Activated B cell treated with CpG ODN at 0.5 μM for 24 hours (primary cell): ENCODE results near the gene SCAF11. TPM values are rescaled to one million over a fixed set of nuclear protein-coding genes. Genes with fewer than 3 reads are reported as not detected.
"Not testable (repeated sequence)": the region's sequence is repeated elsewhere in the genome, so short reads cannot be mapped to it uniquely, and the experiment has no call there.

ENCODE experiments used
- ATAC-seq: fragments of 200-7000 bp; cut with Tn5 transposase; one replicate; pipeline ENCODE4 v1.10.0; 2021; ENCODE audit warnings: low read depth, mild to moderate bottlenecking, moderate library complexity
- CTCF ChIA-PET: fragments of 350-600 bp; sonication (Branson Sonifier 250); formaldehyde crosslinking; loops from one replicate; lab custom pipeline; 2021; ENCODE audit warnings: antibody characterized with exemption; lab: Charles Lee
- POLR2A ChIA-PET: fragments of 350-600 bp; sonication (Branson Sonifier 250); formaldehyde crosslinking; loops from one replicate; lab custom pipeline; 2021; ENCODE audit warnings: antibody characterized with exemption; lab: Charles Lee
- DNase-seq: peaks from one replicate; pipeline ENCODE4 v3.0.0; 2022
- H3K27ac Mint-ChIP-seq: one replicate; pipeline ENCODE4 v1.8.0; 2020; ENCODE audit warnings: mixed read lengths
- H3K27me3 Mint-ChIP-seq: one replicate; pipeline ENCODE4 v1.8.0; 2021; ENCODE audit warnings: mixed read lengths
- H3K36me3 Mint-ChIP-seq: one replicate; pipeline ENCODE4 v1.8.0; 2021; ENCODE audit warnings: low read depth, mixed read lengths
- H3K4me1 Mint-ChIP-seq: one replicate; pipeline ENCODE4 v1.8.0; 2021; ENCODE audit warnings: mixed read lengths
- H3K4me3 Mint-ChIP-seq: one replicate; pipeline ENCODE4 v1.8.0; 2020; ENCODE audit warnings: mild to moderate bottlenecking, mixed read lengths
- H3K9me3 Mint-ChIP-seq: one replicate; pipeline ENCODE4 v1.8.0; 2020; ENCODE audit warnings: mixed read lengths
- CTCF ChIP-seq: fragments of 200-600 bp; IDR thresholded peaks from one replicate; pipeline ENCODE4 v1.8.0; 2022; ENCODE audit warnings: antibody characterized with exemption, mild to moderate bottlenecking
- intact Hi-C: fragments of 100-400 bp; cut with micrococcal nuclease; formaldehyde crosslinking; loops from one replicate; pipeline ENCODE4 v1.15.1; 2024
- total RNA-seq: library from RNA; stranded (reverse); gene quantifications from 2 replicates; pipeline ENCODE4 v1.2.3, GENCODE V29; 2022

The SCAF11 gene
- 180 and 198 TPM in 2 replicates for total RNA-seq

- peak; percentile 100 for DNase-seq
- ChIA-PET POLR2A (interaction anchor here (0.5 to 3.1 kb wide), 23 partner anchors 9 to 1715 kb away, joined by 3 to 43 read pairs (median 5); partner anchors contain the start of genes ARID2, RPAP3 and SLC38A1), CTCF (interaction anchor here (1.0 to 1.4 kb wide), 6 partner anchors 11 to 1031 kb away, joined by 3 to 5 read pairs (median 4); no protein-coding TSS in a partner anchor)
- no peaks in the 10 kb centered on the region for H3K27me3 Mint-ChIP-seq
- intact Hi-C loops: loop anchor here (1.0 to 10.0 kb wide), 19 partner anchors 18 to 1822 kb away; partner anchors contain the start of genes RPAP3, SLC38A1 and SLC38A2
- H3K27ac Mint-ChIP-seq: peak within 1 kb of the TSS; percentile 98
- peak within 1 kb of the TSS; percentile 96 for H3K4me3 Mint-ChIP-seq
- ATAC-seq: peak; percentile 83
- peaks cover 47% of the 10 kb centered on the region for H3K4me1 Mint-ChIP-seq
- H3K36me3 Mint-ChIP-seq: peaks cover 37% of the 10 kb centered on the region
- no peak for TF ChIP-seq CTCF
- H3K9me3 Mint-ChIP-seq: no peaks in the 10 kb centered on the region
Measured at GRCh38 chr12:45990468-45991283, at the start of gene SCAF11. SCAF11 (minus strand) TSS chr12:45990574; CDS start chr12:45964167, 26,407 bp downstream.

GRCh38 chr12:46037066-46037465 lies 46.7 kb upstream of the SCAF11 start:
- H3K36me3 Mint-ChIP-seq, CTCF ChIA-PET, H3K4me3 Mint-ChIP-seq, DNase-seq, H3K27ac Mint-ChIP-seq, intact Hi-C loops, H3K9me3 Mint-ChIP-seq, H3K4me1 Mint-ChIP-seq, ATAC-seq: not testable (repeated sequence)
- H3K27me3 Mint-ChIP-seq: peaks cover 18% of the 10 kb centered on the region
- POLR2A ChIA-PET: interaction anchor here (0.6 kb wide), 1 partner anchor 9 kb away, joined by 3 read pairs; no protein-coding TSS in a partner anchor

- Mint-ChIP-seq H3K4me3 (no peak overlapping the region), H3K36me3 (peaks cover 27% of the 10 kb centered on the region), H3K4me1 (no peaks in the 10 kb centered on the region), H3K27me3 (peaks cover 14% of the 10 kb centered on the region), H3K9me3 (peaks cover 43% of the 10 kb centered on the region), H3K27ac (no peak overlapping the region)
- TF ChIP-seq CTCF: no peak
- ATAC-seq: no peak
- DNase-seq: no peak
- intact Hi-C loops: no loop called here
- ChIA-PET POLR2A (no interaction called here), CTCF (no interaction called here)
Measured at GRCh38 chr12:46027172-46027571, 36.8 kb upstream of the SCAF11 start.

- no peak overlapping the region for H3K4me3 Mint-ChIP-seq
- H3K36me3 Mint-ChIP-seq: peaks cover 33% of the 10 kb centered on the region
- peaks cover 52% of the 10 kb centered on the region for H3K9me3 Mint-ChIP-seq
- DNase-seq: no peak
- CTCF ChIA-PET: no interaction called here
- intact Hi-C loops: no loop called here
- no peak overlapping the region for H3K27ac Mint-ChIP-seq
- POLR2A ChIA-PET: no interaction called here
- no peak for TF ChIP-seq CTCF
- no peak for ATAC-seq
- no peaks in the 10 kb centered on the region for H3K4me1 Mint-ChIP-seq
- peaks cover 24% of the 10 kb centered on the region for H3K27me3 Mint-ChIP-seq
Measured at GRCh38 chr12:46024099-46024498, 33.7 kb upstream of the SCAF11 start.

- ATAC-seq: no peak
- Mint-ChIP-seq H3K27me3 (peaks cover 24% of the 10 kb centered on the region), H3K4me3 (no peak overlapping the region), H3K36me3 (peaks cover 17% of the 10 kb centered on the region), H3K9me3 (peaks cover 34% of the 10 kb centered on the region), H3K27ac (no peak overlapping the region), H3K4me1 (no peaks in the 10 kb centered on the region)
- no peak for DNase-seq
- intact Hi-C loops: no loop called here
- POLR2A ChIA-PET: no interaction called here
- no peak for TF ChIP-seq CTCF
- CTCF ChIA-PET: no interaction called here
Measured at GRCh38 chr12:46020768-46021167, 30.4 kb upstream of the SCAF11 start.

- POLR2A ChIA-PET, H3K4me1 Mint-ChIP-seq, intact Hi-C loops, CTCF ChIA-PET, H3K27ac Mint-ChIP-seq, DNase-seq, H3K4me3 Mint-ChIP-seq, H3K36me3 Mint-ChIP-seq, ATAC-seq: not testable (repeated sequence)
- Mint-ChIP-seq H3K9me3 (peaks cover 26% of the 10 kb centered on the region), H3K27me3 (peaks cover 14% of the 10 kb centered on the region)
Measured at GRCh38 chr12:46018712-46019111, 28.3 kb upstream of the SCAF11 start.

GRCh38 chr12:46017866-46018375 lies 27.5 kb upstream of the SCAF11 start:
- DNase-seq, H3K4me3 Mint-ChIP-seq, H3K4me1 Mint-ChIP-seq, H3K36me3 Mint-ChIP-seq, H3K27ac Mint-ChIP-seq, ATAC-seq, POLR2A ChIA-PET, intact Hi-C loops, CTCF ChIA-PET: not testable (repeated sequence)
- Mint-ChIP-seq H3K9me3 (peaks cover 26% of the 10 kb centered on the region), H3K27me3 (peaks cover 14% of the 10 kb centered on the region)
